ENCODE results near the gene ABHD4.

GRCh38 chr14:22606380-22606779 lies 8.3 kb downstream of the ABHD4 start:
- TF ChIP-seq CTCF (IDR thresholded peaks at IDR 0.05; ENCODE audit: low read depth, low read length) (no peak), EZH2phosphoT487 (IDR thresholded peaks at IDR 0.05; ENCODE audit: low read depth) (no peak)

All from OCI-LY3 (cell line).